GM12801 (cell line): ENCODE measurements around the gene ETAA1.

Source experiments
- CTCF ChIP-seq: IDR thresholded peaks from one replicate; pipeline ENCODE4 v1.5.1; 2011; ENCODE audit warnings: control low read depth; ENCODE audit not compliant: insufficient read length; ENCODE audit errors: extremely low read depth

Gene ETAA1

GRCh38 chr2:67455219-67456142, 58.3 kb downstream of the ETAA1 start:
- no peak for TF ChIP-seq CTCF

- TF ChIP-seq CTCF = no peak
These were observed 59.3 kb downstream of the ETAA1 start for GRCh38 chr2:67456428-67456827.

- no peak for TF ChIP-seq CTCF
These were observed 60.6 kb downstream of the ETAA1 start for GRCh38 chr2:67457699-67458098.

- TF ChIP-seq CTCF = no peak
These were observed 62.6 kb downstream of the ETAA1 start for GRCh38 chr2:67459761-67460160.
